Heart left ventricle (tissue), 13 donors: Measurements from ENCODE around the gene PCLO.

ENCODE experiments used
- CTCF ChIP-seq, 12 donors: fragments of 200-600 bp; sonication (generic) in 4 of 12; IDR thresholded peaks; one replicate each; pipeline versions ENCODE4 v1.5.0 to v1.8.0; 2018 to 2022; ENCODE audit warnings: antibody characterized with exemption in 12 of 12, mild to moderate bottlenecking in 5 of 12
- POLR2A ChIP-seq, 2 donors: fragments of 450-650 bp; IDR thresholded peaks; one replicate each; pipeline ENCODE4 v1.6.1; 2017; ENCODE audit warnings: antibody characterized with exemption in 2 of 2, mild to moderate bottlenecking in 2 of 2, moderate library complexity in 2 of 2
- donor health status: ischemic (EF 13 %, LVEDD 7.1; RV severe dilation, severe dysfunction).
- donor health status: DM: no; HTN: yes; CAD: no.
- donor health status: DM: no; HTN: no; CAD: no.
- donor health status: ischemic (EF 25% LVEDD 6.9; RV normal size, moderate dysfunction).
- donor health status: ischemic (EF 25% LVEDD 5.7; RV mildly dilated, moderate dysfunction).
- donor health status: ischemic (EF 35%, LVEDD 5.7; RV mildly dilated, moderate dysfunction).
- donor health status: nonischemic (EF 11% LVEDD 7.7; RV severe dilation, severe dysfunction).
- donor health status: DM: yes; HTN: yes; CAD: no.
- donor health status: PGD.
- donor health status: ischemic (EF 29% LVEDD 5.4; RV normal size, mild dysfunction).
- donor health status: nonischemic (EF 23%, LVEDD 6.1; RV moderate dilation, normal function).

- no peak for TF ChIP-seq CTCF (IDR thresholded peaks at IDR 0.05)
- TF ChIP-seq POLR2A (IDR thresholded peaks at IDR 0.05), result no peak
These were observed 217.2 kb downstream of the PCLO start for GRCh38 chr7:82945480-82945879.
